Measurements from ENCODE around the gene PUS1.
A peak's percentile ranks its signal among the peaks of the same experiment; 100 is the strongest.
"Not testable (repeated sequence)": the region's sequence is repeated elsewhere in the genome, so short reads cannot be mapped to it uniquely, and the experiment has no call there.

Gene PUS1

GRCh38 chr12:131947482-131948027, 18.5 kb downstream of the PUS1 start:
- TF ChIP-seq CREB5 (CRISPR knock-in tag; IDR thresholded peaks at IDR 0.05; ENCODE audit: low read depth) (no peak), CSDC2 (CRISPR knock-in tag; IDR thresholded peaks at IDR 0.05) (no peak), ESRRG (CRISPR knock-in tag; IDR thresholded peaks at IDR 0.05) (no peak), PATZ1 (CRISPR knock-in tag; IDR thresholded peaks at IDR 0.05; ENCODE audit: borderline replicate concordance) (no peak), ISL1 (CRISPR knock-in tag; IDR thresholded peaks at IDR 0.05) (no peak), TOX (CRISPR knock-in tag; IDR thresholded peaks at IDR 0.05; ENCODE audit: borderline replicate concordance) (no peak), ZNF70 (CRISPR knock-in tag; IDR thresholded peaks at IDR 0.05) (no peak), SNAI2 (CRISPR knock-in tag; IDR thresholded peaks at IDR 0.05) (no peak), ZNF565 (CRISPR knock-in tag; conservative IDR thresholded peaks at IDR 0.05; ENCODE audit: low read depth) (no peak), TCF4 (CRISPR knock-in tag; IDR thresholded peaks at IDR 0.05; ENCODE audit: borderline replicate concordance) (no peak), POU6F1 (CRISPR knock-in tag; IDR thresholded peaks at IDR 0.05; ENCODE audit: borderline replicate concordance, low read depth) (no peak), BACH2 (CRISPR knock-in tag; IDR thresholded peaks at IDR 0.05; ENCODE audit: borderline replicate concordance) (no peak), PPARA (CRISPR knock-in tag; IDR thresholded peaks at IDR 0.05; ENCODE audit: borderline replicate concordance) (no peak), GLIS3 (CRISPR knock-in tag; IDR thresholded peaks at IDR 0.05) (no peak), ZFP3 (CRISPR knock-in tag; IDR thresholded peaks at IDR 0.05) (no peak), ZFP30 (CRISPR knock-in tag; IDR thresholded peaks at IDR 0.05) (no peak), RARB (CRISPR knock-in tag; IDR thresholded peaks at IDR 0.05) (no peak), ZNF8 (CRISPR knock-in tag; IDR thresholded peaks at IDR 0.05) (no peak)
- no peak for ATAC-seq

GRCh38 chr12:131948166-131948712, 19.2 kb downstream of the PUS1 start:
- TF ChIP-seq GLIS3 (CRISPR knock-in tag; IDR thresholded peaks at IDR 0.05) (no peak), BACH2 (CRISPR knock-in tag; IDR thresholded peaks at IDR 0.05; ENCODE audit: borderline replicate concordance) (no peak), OSR1 (CRISPR knock-in tag; IDR thresholded peaks at IDR 0.05) (no peak)
- ATAC-seq: no peak

GRCh38 chr12:131948713-131949430, 19.8 kb downstream of the PUS1 start:
- ATAC-seq: not testable (repeated sequence)

GRCh38 chr12:131949431-131950181, 20.5 kb downstream of the PUS1 start, which contains the start of gene EP400:
Gene EP400 (plus strand): TSS chr12:131949942. CDS start chr12:131960620, 10,678 bp downstream.
- TF ChIP-seq BACH2 (CRISPR knock-in tag; IDR thresholded peaks at IDR 0.05; ENCODE audit: borderline replicate concordance) (no peak), SNAI2 (CRISPR knock-in tag; IDR thresholded peaks at IDR 0.05) (no peak), ESRRG (CRISPR knock-in tag; IDR thresholded peaks at IDR 0.05) (no peak), ARNTL (CRISPR knock-in tag; IDR thresholded peaks at IDR 0.05; ENCODE audit: borderline replicate concordance, low read depth) (no peak), TOX (CRISPR knock-in tag; IDR thresholded peaks at IDR 0.05; ENCODE audit: borderline replicate concordance) (no peak), CSRNP3 (CRISPR knock-in tag; IDR thresholded peaks at IDR 0.05) (no peak), ISL1 (CRISPR knock-in tag; IDR thresholded peaks at IDR 0.05) (no peak), TCF4 (CRISPR knock-in tag; IDR thresholded peaks at IDR 0.05; ENCODE audit: borderline replicate concordance) (no peak)
- ATAC-seq: peak; percentile 93
